ENCODE data around the gene CCDC158.

GRCh38 chr4:76458297-76458696 lies 37.4 kb upstream of the CCDC158 start:
- no peak for TF ChIP-seq CTCF (IDR thresholded peaks at IDR 0.05)
- no peak for TF ChIP-seq POLR2A (IDR thresholded peaks at IDR 0.05)

All from Peyer's patch (tissue), 4 donors.